Kidney capillary endothelial cell (primary cell): ENCODE results near the gene ANAPC7.
"Not testable (repeated sequence)": the region's sequence is repeated elsewhere in the genome, so short reads cannot be mapped to it uniquely, and the experiment has no call there.

Source experiments
- DNase-seq: peaks from one replicate; pipeline ENCODE4 v3.0.0-alpha.2; 2018; ENCODE audit warnings: low spot score

Gene ANAPC7

DNA sequence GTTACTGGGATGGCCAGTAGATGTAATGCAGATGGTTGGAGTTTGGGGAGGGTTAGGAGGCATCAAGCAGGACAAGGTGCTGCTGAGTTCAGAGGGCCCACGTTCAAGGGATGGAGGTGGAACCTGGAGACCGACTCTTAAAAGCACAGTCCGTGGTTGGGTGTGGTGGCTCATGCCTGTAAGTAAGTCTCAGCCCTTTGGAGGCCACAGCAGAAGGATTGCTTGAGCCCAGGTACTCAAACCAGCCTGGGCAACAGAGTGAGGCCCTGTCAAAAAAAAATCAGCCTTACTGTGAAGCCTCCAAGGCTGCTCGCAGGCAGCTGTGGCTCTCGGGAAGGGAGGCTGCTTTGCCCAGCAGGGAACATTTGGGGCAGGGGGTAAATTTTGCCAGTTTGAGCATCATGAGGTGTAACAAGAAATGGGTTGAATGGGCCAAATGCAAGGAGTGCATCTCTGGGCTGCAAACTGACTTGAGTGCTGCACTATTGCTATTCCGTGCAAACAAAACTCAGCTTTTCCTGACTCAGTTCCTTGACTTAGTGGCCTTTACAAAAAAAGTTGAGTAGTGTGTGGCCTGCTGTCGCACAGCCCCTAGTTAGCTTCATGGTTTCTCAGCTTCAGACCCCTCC is 55.0 kb downstream of the ANAPC7 start:
- DNase-seq: no peak

DNA sequence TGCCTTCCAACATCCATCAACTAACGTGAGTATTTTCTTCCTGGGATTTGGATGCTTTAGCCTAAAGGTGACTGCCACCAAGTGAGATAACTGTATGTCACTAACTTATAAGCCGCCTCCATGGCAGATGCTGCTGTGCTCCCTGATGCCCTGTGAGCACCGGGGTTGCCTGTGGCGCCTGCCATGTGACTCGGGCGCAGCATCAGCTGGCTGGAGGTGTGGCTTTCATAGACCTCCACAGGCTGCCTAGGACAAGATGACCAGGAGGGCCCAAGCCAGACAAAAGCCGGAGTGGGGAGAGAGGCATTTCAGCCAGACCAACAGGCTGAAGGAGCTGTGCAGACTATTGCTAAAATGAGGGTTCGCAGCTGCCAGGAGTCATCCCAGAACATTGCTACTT is 55.7 kb downstream of the ANAPC7 start:
- DNase-seq: no peak

DNA sequence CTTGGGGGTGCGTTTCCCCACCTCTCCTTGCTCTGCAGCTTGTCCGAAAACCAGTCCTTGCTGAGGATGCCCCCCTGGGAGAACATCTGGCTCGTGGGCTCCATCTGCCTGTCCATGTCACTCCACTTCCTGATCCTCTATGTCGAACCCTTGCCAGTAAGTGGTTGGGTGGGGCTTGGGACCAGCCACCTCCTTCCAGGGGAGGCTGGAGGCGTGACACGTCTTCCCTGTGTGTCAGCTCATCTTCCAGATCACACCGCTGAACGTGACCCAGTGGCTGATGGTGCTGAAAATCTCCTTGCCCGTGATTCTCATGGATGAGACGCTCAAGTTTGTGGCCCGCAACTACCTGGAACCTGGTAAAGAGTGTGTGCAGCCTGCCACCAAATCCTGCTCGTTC is 57.5 kb downstream of the ANAPC7 start:
- DNase-seq: no peak

DNA sequence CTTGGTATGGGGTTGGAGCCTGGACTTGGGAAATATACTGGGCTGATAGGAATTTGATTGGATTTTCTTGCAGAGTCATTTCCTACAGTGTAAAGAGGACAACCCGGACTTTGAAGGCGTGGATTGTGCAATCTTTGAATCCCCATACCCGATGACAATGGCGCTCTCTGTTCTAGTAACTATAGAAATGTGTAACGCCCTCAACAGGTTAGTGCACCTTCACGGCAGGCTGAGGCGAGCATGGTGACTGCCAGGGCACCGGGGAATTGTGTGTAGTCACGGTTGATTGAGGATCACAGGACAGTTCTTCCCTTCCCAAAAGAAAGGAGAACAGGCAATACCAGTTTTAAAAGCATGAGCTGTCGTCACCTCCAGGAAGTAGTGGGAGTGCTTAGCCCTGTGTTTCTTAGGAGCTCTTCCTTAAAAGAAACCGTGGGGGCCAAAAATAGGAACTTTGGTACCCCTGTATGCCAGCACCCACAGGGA is 58.3 kb downstream of the ANAPC7 start:
- no peak for DNase-seq

DNA sequence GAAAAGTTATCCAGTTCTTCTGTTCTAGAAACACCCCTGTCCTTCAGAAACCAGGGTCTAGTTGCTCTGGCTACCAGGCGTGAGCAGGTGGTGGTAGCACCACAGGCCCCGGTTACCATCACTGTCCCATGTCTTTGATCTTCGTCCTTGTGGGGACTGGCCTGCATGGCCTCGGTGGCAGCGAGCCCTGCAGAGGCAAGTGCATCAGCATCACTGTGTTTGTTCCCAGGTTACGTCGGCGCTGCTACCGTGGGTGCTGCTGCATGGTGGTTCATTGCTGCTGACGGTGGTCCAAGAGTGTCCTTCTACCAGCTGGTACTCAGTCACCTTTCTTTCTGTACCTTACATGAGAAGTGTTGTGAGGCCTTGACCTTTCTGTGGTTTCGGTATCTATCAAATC is 58.9 kb downstream of the ANAPC7 start:
- no peak for DNase-seq

DNA sequence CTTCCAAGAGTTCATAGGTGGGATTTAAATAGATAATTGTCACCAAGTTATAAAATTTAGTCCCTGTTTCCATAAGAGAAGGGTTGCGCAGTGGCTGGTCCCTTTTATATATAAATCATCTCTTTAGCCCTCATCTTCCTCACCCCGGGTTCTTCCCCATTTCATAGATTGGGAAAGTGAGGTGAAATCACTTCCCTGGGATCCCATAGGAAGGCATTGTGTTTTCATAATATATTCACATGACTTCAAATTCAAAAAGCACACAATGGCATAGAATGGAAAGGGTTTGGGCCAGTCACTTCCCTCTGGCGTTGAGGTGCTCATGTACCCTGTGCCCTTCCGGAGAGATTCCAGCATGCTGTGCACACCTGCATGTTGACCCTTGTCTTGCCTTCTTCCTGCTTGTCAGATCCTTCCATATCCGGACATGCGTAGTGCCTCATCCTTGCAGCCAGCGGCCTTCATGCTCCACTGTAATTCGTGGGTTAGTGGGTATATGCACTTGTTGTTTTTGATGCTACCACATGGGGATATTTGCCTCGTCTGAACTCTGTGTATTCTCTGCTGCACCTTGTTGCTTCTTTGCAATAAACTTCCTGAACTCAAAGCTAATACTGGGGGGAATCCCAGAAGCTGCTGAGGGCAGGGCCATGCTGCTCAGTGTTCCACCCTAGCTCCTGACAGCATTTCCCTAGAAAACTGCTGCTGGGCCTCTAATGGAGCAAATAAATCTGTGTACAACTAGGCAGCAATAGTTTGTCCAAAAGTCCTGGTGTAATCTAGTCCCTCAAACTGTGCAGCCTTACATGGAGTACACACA is 59.6 kb downstream of the ANAPC7 start:
- no peak for DNase-seq

DNA sequence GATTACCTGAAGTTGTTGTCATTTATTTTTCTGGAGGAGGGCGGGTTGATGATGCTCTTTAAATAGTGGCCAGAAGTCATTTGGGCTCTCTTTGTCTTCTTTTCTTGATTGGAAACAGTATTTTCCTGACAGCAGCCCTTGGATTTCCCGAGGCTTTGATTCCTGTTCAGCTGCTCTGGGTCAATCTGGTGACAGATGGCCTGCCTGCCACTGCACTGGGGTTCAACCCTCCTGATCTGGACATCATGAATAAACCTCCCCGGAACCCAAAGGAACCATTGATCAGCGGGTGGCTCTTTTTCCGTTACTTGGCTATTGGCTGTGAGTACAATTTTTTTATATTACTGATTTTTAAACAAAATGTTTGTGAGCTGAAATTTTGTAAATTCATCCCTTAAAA is 60.4 kb downstream of the ANAPC7 start:
- no peak for DNase-seq

DNA sequence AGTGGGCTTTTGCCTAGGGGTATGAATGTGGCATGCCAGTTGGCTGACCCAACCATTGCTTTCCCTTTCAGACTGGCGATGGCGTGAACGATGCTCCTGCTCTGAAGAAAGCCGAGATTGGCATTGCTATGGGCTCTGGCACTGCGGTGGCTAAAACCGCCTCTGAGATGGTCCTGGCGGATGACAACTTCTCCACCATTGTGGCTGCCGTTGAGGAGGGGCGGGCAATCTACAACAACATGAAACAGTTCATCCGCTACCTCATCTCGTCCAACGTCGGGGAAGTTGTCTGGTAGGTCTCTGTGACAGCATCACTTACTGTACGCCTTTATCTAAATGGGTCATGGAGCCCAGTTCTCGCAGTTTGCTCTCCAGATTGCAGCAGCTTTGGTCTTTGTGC is 61.4 kb downstream of the ANAPC7 start:
- no peak for DNase-seq

DNA sequence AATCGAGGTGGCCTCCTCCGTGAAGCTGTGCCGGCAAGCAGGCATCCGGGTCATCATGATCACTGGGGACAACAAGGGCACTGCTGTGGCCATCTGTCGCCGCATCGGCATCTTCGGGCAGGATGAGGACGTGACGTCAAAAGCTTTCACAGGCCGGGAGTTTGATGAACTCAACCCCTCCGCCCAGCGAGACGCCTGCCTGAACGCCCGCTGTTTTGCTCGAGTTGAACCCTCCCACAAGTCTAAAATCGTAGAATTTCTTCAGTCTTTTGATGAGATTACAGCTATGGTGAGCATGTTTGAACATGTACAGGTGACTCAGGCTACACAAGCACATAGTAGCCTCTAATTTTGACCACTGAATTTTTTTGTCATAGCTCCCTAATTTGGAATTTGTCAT is 62.8 kb downstream of the ANAPC7 start:
- no peak for DNase-seq

DNA sequence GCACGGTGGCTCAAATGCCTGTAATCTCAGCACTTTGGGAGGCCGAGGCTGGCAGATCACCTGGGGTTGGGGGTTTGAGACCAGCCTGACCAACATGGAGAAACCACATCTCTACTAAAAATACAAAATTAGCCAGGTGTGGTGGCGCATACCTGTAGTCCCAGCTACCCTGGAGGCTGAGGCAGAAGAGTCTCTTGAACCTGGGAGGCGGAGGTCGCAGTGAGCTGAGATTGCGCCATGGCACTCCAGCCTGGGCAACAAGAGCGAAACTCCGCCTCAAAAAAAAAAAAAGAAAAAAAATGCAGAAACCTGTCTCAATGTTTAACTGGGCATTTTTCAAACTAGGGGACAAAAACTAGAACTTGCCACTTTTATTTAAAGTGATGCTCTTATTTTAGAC is 63.2 kb downstream of the ANAPC7 start:
- not testable (repeated sequence) for DNase-seq

DNA sequence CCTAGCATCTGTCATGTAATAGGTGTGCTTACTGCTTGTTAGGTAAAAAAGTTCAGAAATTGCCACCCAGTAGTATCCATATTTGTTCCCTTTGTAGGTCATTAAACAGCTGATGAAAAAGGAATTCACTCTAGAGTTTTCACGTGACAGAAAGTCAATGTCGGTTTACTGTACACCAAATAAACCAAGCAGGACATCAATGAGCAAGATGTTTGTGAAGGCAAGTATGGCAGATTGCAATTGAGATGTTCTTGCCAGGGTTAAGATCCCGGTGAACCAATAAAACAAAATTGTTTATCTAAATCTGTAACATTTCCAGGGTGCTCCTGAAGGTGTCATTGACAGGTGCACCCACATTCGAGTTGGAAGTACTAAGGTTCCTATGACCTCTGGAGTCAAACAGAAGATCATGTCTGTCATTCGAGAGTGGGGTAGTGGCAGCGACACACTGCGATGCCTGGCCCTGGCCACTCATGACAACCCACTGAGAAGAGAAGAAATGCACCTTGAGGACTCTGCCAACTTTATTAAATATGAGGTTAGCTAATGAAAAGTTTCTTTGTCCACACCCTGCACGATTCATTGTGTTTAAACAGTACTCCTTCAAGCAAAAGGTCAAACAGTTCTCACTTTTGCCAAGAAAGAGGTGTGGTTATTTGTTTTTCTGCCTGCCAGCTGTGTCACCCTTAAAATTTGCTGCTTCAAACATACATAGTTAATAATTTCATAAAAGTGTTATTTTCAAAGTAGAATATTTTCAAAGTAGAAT is 64.1 kb downstream of the ANAPC7 start:
- no peak for DNase-seq

DNA sequence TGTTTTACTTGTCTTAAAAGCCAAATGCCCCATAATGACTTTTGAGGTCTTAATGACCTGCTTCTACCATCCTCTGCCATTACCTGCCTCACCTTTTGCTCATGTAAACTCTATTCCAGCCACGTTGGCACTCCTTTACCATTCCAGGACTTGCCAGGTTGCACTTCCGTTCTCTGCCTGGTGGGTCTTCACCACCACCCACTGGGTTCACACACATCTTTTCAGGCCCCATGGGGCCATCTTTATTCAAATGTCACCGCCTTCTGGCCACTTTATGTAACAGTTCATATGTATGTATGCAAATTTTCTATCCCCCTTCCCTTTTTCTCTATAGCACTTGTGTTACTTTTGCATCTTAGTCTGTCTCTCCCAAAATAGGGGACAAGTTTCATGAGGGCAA is 64.8 kb downstream of the ANAPC7 start:
- DNase-seq: no peak

DNA sequence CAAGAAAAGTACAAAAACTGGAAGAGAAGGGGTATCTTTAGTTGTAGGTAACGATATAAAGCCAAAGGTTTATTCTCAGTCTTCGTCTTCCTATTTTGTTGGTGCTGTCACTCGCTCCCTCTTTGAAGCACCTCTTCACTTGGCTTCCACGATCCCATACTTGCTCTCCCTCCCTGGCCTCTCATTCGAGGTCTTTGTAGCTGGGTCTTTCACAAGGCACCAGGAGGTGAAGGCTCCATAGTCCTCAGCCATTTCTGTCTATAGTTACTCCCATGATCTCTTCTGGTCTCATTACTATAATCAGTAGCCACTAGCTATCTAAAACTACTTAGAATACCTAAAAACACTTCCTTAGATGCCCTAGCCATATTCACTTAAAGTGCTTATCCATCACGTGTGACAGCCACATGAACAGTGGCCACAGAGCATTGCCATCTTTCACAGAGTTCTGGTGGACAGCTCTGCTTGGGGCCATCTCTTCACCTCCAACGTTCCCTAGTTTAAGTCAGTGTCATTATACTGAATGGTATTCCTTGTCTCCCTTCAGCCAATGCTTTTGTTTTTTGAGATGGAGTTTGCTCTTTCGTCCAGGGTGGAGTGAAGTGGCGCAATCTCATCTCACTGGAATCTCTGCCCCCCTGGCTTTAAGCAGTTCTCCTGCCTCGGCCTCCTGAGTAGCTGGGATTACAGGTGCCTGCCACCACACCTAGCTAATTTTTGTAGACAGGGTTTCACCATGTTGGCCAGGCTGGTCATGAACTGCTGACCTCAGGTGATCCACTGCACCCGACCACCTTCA is 65.4 kb downstream of the ANAPC7 start:
- DNase-seq: no peak

DNA sequence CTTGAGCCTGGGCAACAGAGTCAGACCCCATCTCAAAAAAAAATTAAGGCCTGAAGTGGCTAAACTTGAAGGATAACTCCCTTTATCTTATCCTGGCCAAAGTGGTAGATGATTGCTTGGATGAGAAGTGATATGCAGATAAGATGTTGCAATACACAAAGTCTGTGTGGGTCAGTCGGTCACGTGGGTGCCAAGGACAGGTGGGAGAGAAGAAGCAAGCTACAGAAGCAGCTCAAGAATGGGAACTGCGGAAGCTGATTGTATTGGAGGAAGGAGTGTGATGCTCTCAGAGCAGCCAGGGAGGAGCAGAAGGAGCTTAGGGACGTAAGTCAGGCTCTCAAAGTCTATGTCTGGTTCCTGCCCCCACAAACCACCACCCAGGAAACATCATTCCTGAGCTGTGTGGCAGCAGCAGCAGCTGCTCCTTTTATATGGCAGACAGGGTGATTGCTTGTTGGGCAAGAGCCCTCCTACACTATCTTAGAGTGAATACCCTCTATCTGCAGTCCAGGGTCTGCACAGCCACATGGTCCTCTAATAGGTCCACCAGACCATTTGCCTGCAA is 67.9 kb downstream of the ANAPC7 start:
- no peak for DNase-seq

DNA sequence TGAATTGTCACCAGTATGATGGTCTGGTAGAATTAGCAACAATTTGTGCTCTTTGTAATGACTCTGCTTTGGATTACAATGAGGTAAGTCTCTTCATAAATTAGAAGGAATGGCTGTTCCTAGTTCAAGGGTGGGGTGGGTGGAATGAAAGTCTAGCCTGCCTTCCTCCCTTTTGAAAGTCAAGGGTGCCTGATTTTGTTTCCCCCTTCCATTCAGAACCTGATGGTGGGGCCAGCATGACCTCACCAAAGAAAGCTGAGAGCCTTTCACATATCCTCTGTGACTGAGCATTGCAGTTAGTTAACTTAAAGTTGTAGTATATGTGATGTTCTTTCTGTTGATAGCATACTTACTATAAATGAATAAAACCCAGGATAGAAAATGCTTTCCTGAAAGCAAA is 70.3 kb downstream of the ANAPC7 start:
- no peak for DNase-seq

DNA sequence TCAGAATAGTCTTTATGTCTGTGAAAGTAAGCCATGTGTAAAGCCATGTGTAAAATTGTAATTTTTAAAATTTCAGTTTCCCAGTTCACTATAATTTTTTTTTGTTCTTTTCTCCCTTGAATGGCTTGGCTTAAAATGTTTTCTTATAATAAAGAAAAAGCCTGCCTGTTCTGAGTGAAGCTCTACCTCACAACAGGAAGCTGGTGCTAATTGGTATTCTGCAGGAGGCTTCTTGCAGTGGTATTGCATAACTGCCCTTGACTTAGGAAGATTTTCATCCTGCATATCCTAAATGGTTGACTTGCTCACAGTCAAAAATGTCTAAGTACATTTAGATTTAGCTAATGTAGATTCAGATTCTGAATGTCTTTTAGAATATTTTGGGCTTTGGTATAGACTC is 73.0 kb downstream of the ANAPC7 start:
- DNase-seq: no peak

DNA sequence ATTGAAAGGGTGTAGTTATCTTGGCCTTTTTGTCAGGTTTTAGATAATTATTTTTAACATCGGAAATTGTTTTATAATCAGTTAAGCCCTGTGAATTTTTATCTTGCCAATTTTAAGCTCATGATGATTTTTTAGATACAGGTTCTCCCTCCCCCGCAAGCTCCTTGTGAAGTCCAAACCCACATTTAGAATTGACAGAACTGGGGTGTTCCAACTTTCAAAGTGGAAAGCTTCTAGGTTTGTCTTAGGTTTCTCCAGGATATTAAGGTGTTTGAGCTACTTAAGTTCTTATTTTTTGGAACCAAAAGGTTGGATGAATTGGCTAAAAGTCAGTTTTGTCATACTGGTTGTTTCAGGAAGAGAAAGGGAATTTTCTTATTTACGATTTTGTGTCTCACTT is 73.4 kb downstream of the ANAPC7 start:
- DNase-seq: no peak

DNA sequence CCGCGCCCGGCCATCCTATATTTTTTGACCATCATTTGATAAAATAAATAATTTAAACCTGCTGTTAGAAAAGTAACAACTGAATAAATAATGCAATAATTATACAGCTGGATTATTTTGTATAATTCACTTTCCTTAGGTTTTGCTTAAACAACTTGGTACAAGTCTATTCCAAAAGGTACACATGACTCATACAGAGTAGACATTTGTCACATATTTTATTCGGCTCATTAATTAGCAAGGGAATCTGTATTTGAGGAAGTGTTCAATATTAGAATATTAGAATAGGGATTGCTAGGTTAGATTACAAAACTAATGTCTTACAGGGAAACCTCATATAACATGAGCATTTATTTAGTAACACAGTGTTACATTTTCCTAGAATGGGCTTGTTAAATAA is 73.8 kb downstream of the ANAPC7 start:
- DNase-seq: no peak
